Body of pancreas (tissue), 4 donors: Measurements from ENCODE around the gene OLA1.

Source experiments
- CTCF ChIP-seq, 7 experiments: fragments of 450-650 bp in 4 of 7; fragments of 200-600 bp in 3 of 7; sonication (generic) in 3 of 7; IDR thresholded peaks; one replicate each; pipeline ENCODE4 v1.5.1; 2016 to 2019; ENCODE audit warnings: antibody characterized with exemption in 7 of 7
- POLR2A ChIP-seq, 3 donors: fragments of 450-650 bp; IDR thresholded peaks; one replicate each; pipeline ENCODE4 v1.6.1; 2016; ENCODE audit warnings: antibody characterized with exemption in 3 of 3, mild to moderate bottlenecking in 2 of 3

GRCh38 chr2:174254267-174254666 lies 5.9 kb upstream of the OLA1 start:
- no peak for TF ChIP-seq CTCF (IDR thresholded peaks at IDR 0.05)
- TF ChIP-seq POLR2A (IDR thresholded peaks at IDR 0.05): no peak
